ENCODE results near the gene SHMT2. TPM values are rescaled to one million over a fixed set of nuclear protein-coding genes. Genes with fewer than 3 reads are reported as not detected.

The SHMT2 gene
- total and polyA plus RNA-seq, 2 of the 13 experiments (the other 11 are each of a cell fraction or from before 2014, with no cell fraction given): 181 to 393 TPM

DNA sequence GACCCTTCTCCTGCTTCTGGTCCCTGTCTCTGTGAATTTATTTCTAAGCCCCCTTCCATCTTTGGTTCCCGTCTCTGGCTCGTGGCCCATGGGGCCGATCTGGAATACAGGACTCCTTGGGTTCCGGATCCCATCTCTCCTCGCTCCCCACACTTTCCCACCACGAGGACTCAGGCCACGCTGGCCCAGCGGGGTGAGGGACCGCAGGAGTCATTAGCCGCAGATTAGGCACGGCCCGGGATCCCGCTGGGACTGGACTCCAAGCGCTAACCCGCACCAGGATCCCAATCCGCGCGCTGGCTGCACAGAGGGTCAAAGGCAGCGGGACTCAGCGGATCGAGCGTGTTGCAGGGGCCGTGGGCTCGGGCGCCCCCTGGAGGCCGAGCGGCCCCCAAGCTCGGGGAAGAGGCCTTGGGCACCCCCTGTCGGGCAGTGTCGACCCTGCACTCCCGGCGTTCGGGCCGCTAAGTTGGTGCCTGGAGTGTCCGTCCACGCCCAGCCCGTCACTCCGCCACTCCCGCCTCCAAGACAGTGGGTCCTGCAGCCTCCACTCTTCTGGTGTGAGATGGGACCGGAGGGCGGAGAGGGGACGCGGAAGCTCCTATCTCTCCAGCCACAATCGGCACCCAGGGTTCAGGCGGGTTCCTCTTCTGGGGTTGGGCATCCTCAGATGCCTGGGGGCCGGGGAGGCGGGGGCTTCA, 9.5 kb downstream of the SHMT2 start (continued):
- no peak for TF ChIP-seq SNAI1 (CRISPR knock-in tag; IDR thresholded peaks at IDR 0.05; ENCODE audit: borderline replicate concordance)
- TF ChIP-seq FOXP4 (CRISPR knock-in tag; IDR thresholded peaks at IDR 0.05): peak; percentile 38; the same call in 1 of the 2 replicates
- no peak for TF ChIP-seq ZNF160 (CRISPR knock-in tag; IDR thresholded peaks at IDR 0.05)
- TF ChIP-seq, protein P1, sequence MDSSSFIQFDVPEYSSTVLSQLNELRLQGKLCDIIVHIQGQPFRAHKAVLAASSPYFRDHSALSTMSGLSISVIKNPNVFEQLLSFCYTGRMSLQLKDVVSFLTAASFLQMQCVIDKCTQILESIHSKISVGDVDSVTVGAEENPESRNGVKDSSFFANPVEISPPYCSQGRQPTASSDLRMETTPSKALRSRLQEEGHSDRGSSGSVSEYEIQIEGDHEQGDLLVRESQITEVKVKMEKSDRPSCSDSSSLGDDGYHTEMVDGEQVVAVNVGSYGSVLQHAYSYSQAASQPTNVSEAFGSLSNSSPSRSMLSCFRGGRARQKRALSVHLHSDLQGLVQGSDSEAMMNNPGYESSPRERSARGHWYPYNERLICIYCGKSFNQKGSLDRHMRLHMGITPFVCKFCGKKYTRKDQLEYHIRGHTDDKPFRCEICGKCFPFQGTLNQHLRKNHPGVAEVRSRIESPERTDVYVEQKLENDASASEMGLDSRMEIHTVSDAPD (CRISPR knock-in tag; IDR thresholded peaks at IDR 0.05): no peak
- no peak for TF ChIP-seq CCAR2 (optimal IDR thresholded peaks at IDR 0.05; ENCODE audit: low read depth, low read length)
- peak; percentile 68; the same call in 1 of the 2 replicates for TF ChIP-seq FIP1L1 (IDR thresholded peaks at IDR 0.05; ENCODE audit: borderline replicate concordance, insufficient read depth, low read depth, low read length)
- peak; percentile 88; the same call in 1 of the 2 replicates for TF ChIP-seq KAT7 (CRISPR knock-in tag; IDR thresholded peaks at IDR 0.05; ENCODE audit: borderline replicate concordance)
- no peak for TF ChIP-seq NFIC (IDR thresholded peaks at IDR 0.05; ENCODE audit: low read length)
- no peak for TF ChIP-seq ZNF251 (CRISPR knock-in tag; IDR thresholded peaks at IDR 0.05)
- TF ChIP-seq WIZ (CRISPR knock-in tag; IDR thresholded peaks at IDR 0.05): no peak
- no peak for TF ChIP-seq PREB (CRISPR knock-in tag; IDR thresholded peaks at IDR 0.05)
- peak; percentile 91 for TF ChIP-seq KDM4B (CRISPR knock-in tag; IDR thresholded peaks at IDR 0.05)
- TF ChIP-seq AHR (CRISPR knock-in tag; IDR thresholded peaks at IDR 0.05): no peak
- TF ChIP-seq ZNF772 (CRISPR knock-in tag; IDR thresholded peaks at IDR 0.05): no peak
- no peak for TF ChIP-seq FOXK2 (IDR thresholded peaks at IDR 0.05)
- no peak for TF ChIP-seq MTA1 (CRISPR knock-in tag; IDR thresholded peaks at IDR 0.05; ENCODE audit: borderline replicate concordance)
- TF ChIP-seq SIX4 (CRISPR knock-in tag; IDR thresholded peaks at IDR 0.05): no peak
- TF ChIP-seq TOPORS (CRISPR knock-in tag; IDR thresholded peaks at IDR 0.05): peak; percentile 75; the same call in 1 of the 2 replicates
- TF ChIP-seq ZKSCAN1 (IDR thresholded peaks at IDR 0.05; ENCODE audit: low read length): no peak
- TF ChIP-seq HMGA1 (CRISPR knock-in tag; conservative IDR thresholded peaks at IDR 0.05): no peak
- no peak for TF ChIP-seq ZSCAN12 (CRISPR knock-in tag; IDR thresholded peaks at IDR 0.05)
- TF ChIP-seq MED1 (CRISPR knock-in tag; IDR thresholded peaks at IDR 0.05): peak; percentile 55
- peak; percentile 98 for TF ChIP-seq RAD21 (CRISPR knock-in tag; IDR thresholded peaks at IDR 0.05)

Data from HepG2 (cell line).